ENCODE data around the gene PEX11G.

GRCh38 chr19:7463575-7463974 is 25.3 kb downstream of the PEX11G start:
- TF ChIP-seq, protein P1, sequence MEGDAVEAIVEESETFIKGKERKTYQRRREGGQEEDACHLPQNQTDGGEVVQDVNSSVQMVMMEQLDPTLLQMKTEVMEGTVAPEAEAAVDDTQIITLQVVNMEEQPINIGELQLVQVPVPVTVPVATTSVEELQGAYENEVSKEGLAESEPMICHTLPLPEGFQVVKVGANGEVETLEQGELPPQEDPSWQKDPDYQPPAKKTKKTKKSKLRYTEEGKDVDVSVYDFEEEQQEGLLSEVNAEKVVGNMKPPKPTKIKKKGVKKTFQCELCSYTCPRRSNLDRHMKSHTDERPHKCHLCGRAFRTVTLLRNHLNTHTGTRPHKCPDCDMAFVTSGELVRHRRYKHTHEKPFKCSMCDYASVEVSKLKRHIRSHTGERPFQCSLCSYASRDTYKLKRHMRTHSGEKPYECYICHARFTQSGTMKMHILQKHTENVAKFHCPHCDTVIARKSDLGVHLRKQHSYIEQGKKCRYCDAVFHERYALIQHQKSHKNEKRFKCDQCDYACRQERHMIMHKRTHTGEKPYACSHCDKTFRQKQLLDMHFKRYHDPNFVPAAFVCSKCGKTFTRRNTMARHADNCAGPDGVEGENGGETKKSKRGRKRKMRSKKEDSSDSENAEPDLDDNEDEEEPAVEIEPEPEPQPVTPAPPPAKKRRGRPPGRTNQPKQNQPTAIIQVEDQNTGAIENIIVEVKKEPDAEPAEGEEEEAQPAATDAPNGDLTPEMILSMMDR (IDR thresholded peaks at IDR 0.05) = no peak
- TF ChIP-seq POLR2A (IDR thresholded peaks at IDR 0.05) = no peak
